HepG2 (cell line): ENCODE measurements around the gene GPR31. TPM values are rescaled to one million over a fixed set of nuclear protein-coding genes. Genes with fewer than 3 reads are reported as not detected.

Experiments
- AKAP8 ChIP-seq: sonication (generic); formaldehyde crosslinking; IDR thresholded peaks from 2 replicates; pipeline ENCODE4 v1.5.1; 2020; ENCODE audit warnings: mild to moderate bottlenecking, missing genetic modification reagents
- ARID3A ChIP-seq: IDR thresholded peaks from 2 replicates; pipeline ENCODE4 v1.6.1; 2012; ENCODE audit warnings: low read depth, low read length, improper control_type of control experiment
- ATF3 ChIP-seq: sonication (generic); formaldehyde crosslinking; IDR thresholded peaks from 2 replicates; pipeline ENCODE4 v1.4.0; 2020; ENCODE audit warnings: missing genetic modification reagents
- CERS6 ChIP-seq: sonication (generic); formaldehyde crosslinking; IDR thresholded peaks from 2 replicates; pipeline ENCODE4 v1.5.0; 2020; ENCODE audit warnings: missing genetic modification reagents
- DBP ChIP-seq: sonication (generic); formaldehyde crosslinking; IDR thresholded peaks from 2 replicates; pipeline ENCODE4 v1.4.0; 2020; ENCODE audit warnings: missing genetic modification reagents; ENCODE audit errors: not compliant biosample characterization
- ETV6 ChIP-seq: sonication (generic); formaldehyde crosslinking; conservative IDR thresholded peaks from 2 replicates; pipeline ENCODE4 v1.4.0; 2020; ENCODE audit warnings: missing genetic modification reagents
- FOXC1 ChIP-seq: sonication (generic); formaldehyde crosslinking; IDR thresholded peaks from 2 replicates; pipeline ENCODE4 v1.8.0; 2022; ENCODE audit warnings: mild to moderate bottlenecking, missing genetic modification reagents, borderline replicate concordance
- HDAC1 ChIP-seq: sonication (generic); formaldehyde crosslinking; IDR thresholded peaks from 2 replicates; pipeline ENCODE4 v1.5.1; 2020; ENCODE audit warnings: mild to moderate bottlenecking, missing genetic modification reagents
- HNRNPK ChIP-seq: fragments of 200-400 bp; formaldehyde crosslinking; IDR thresholded peaks from 2 replicates; pipeline ENCODE4 v1.6.1; 2018; ENCODE audit warnings: low read length, low read depth, moderate library complexity, mild to moderate bottlenecking; ENCODE audit not compliant: poor library complexity, severe bottlenecking
- IKZF1 ChIP-seq: fragments of 450-650 bp; IDR thresholded peaks from 2 replicates; pipeline ENCODE4 v1.7.1; 2016
- KAT8 ChIP-seq: IDR thresholded peaks from 2 replicates; pipeline ENCODE4 v1.6.1; 2016; ENCODE audit warnings: missing genetic modification reagents, missing compliant biosample characterization
- KDM3A ChIP-seq: IDR thresholded peaks from 2 replicates; pipeline ENCODE4 v1.6.1; 2018; ENCODE audit warnings: low read depth, missing compliant biosample characterization
- MED13 ChIP-seq: sonication (generic); formaldehyde crosslinking; IDR thresholded peaks from 2 replicates; pipeline ENCODE4 v1.5.0; 2020; ENCODE audit warnings: missing genetic modification reagents
- MLLT10 ChIP-seq: sonication (generic); formaldehyde crosslinking; IDR thresholded peaks from 2 replicates; pipeline ENCODE4 v1.4.0; 2020; ENCODE audit warnings: missing genetic modification reagents
- NCOA5 ChIP-seq: sonication (generic); formaldehyde crosslinking; IDR thresholded peaks from 2 replicates; pipeline ENCODE4 v1.4.0; 2020; ENCODE audit warnings: missing genetic modification reagents
- PHB2 ChIP-seq: fragments of 450-650 bp; IDR thresholded peaks from 2 replicates; pipeline ENCODE4 v1.6.1; 2018; ENCODE audit not compliant: partially characterized antibody
- SIN3B ChIP-seq: fragments of 150-350 bp; IDR thresholded peaks from 2 replicates; pipeline ENCODE4 v1.6.1; 2014; ENCODE audit warnings: low read length
- YY1 ChIP-seq: IDR thresholded peaks from 2 replicates; pipeline ENCODE4 v1.6.1; 2011; ENCODE audit warnings: low read length, low read depth, moderate library complexity, mild to moderate bottlenecking; ENCODE audit not compliant: insufficient read depth, insufficient replicate concordance
- ZBTB21 ChIP-seq: sonication (generic); formaldehyde crosslinking; IDR thresholded peaks from 2 replicates; pipeline ENCODE4 v1.4.0; 2020; ENCODE audit warnings: missing genetic modification reagents
- ZBTB43 ChIP-seq: sonication (generic); formaldehyde crosslinking; conservative IDR thresholded peaks from 2 replicates; pipeline ENCODE4 v1.4.0; 2020; ENCODE audit warnings: missing genetic modification reagents
- ZNF441 ChIP-seq: sonication (generic); formaldehyde crosslinking; IDR thresholded peaks from 2 replicates; pipeline ENCODE4 v1.7.0; 2021; ENCODE audit warnings: missing genetic modification reagents, borderline replicate concordance
- ZNF616 ChIP-seq: sonication (generic); formaldehyde crosslinking; IDR thresholded peaks from 2 replicates; pipeline ENCODE4 v1.5.0; 2020; ENCODE audit warnings: low read depth, mild to moderate bottlenecking, missing genetic modification reagents
- ZNF724P ChIP-seq: sonication (generic); formaldehyde crosslinking; IDR thresholded peaks from 2 replicates; pipeline ENCODE4 v1.8.0; 2022; ENCODE audit warnings: missing genetic modification reagents, borderline replicate concordance
- ZNF780A ChIP-seq: sonication (generic); formaldehyde crosslinking; IDR thresholded peaks from 2 replicates; pipeline ENCODE4 v1.8.0; 2022; ENCODE audit warnings: mild to moderate bottlenecking, missing genetic modification reagents, moderate library complexity
- ZNF850 ChIP-seq: sonication (generic); formaldehyde crosslinking; conservative IDR thresholded peaks from 2 replicates; pipeline ENCODE4 v1.9.0; 2021; ENCODE audit warnings: mild to moderate bottlenecking, missing genetic modification reagents
- polyA plus RNA-seq, 8 experiments: library from polyadenylated mRNA; depleted of rRNA in 3 of 8; stranded (reverse) in 7 of 8; unstranded in 1 of 8; fragments of >200 nt; fragmentation: Illumina TruSeq in 4 of 8; extraction: Trizol in 4 of 8; gene quantifications; 2 replicates each; pipeline versions ENCODE4 v1.2.1 to v1.2.3, GENCODE V29; 2011 to 2016; ENCODE audit warnings: low read depth in 4 of 8, missing spikeins in 1 of 8, mixed read lengths in 1 of 8; ENCODE audit not compliant: insufficient read depth in 1 of 8
- total RNA-seq, 5 experiments: library from RNA; depleted of rRNA; stranded (reverse); fragments of >200 nt; fragmentation: Illumina TruSeq; extraction: Trizol; gene quantifications; 2 replicates each; pipeline ENCODE4 v1.2.3, GENCODE V29; 2016; ENCODE audit warnings: low read depth in 1 of 5

Gene GPR31
- total and polyA plus RNA-seq, 2 of the 13 experiments (the other 11 are each of a cell fraction or from before 2014, with no cell fraction given): not detected

- TF ChIP-seq CERS6: no peak
- TF ChIP-seq KDM3A (CRISPR knock-in tag): 0 out of 2 replicates have a peak, but pooled peaks have one; percentile 73
- TF ChIP-seq ZNF441 (CRISPR knock-in tag): no peak
- TF ChIP-seq IKZF1: no peak
- TF ChIP-seq SIN3B: peak; percentile 29; the same call in 1 of the 2 replicates
- no peak for TF ChIP-seq PHB2
- no peak for TF ChIP-seq HNRNPK
- no peak for TF ChIP-seq ZNF616 (CRISPR knock-in tag)
- no peak for TF ChIP-seq AKAP8 (CRISPR knock-in tag)
- TF ChIP-seq MLLT10: no peak
- TF ChIP-seq ZNF724P (CRISPR knock-in tag): no peak
- TF ChIP-seq ETV6: no peak
- no peak for TF ChIP-seq ZBTB43 (CRISPR knock-in tag)
- TF ChIP-seq FOXC1 (CRISPR knock-in tag): no peak
- TF ChIP-seq NCOA5: no peak
- TF ChIP-seq KAT8: peak; percentile 62; the same call in 1 of the 2 replicates
- TF ChIP-seq YY1: no peak
- peak; percentile 28; the same call in 1 of the 2 replicates for TF ChIP-seq ATF3 (CRISPR knock-in tag)
- TF ChIP-seq ARID3A: peak; percentile 88
- TF ChIP-seq ZNF850: no peak
- no peak for TF ChIP-seq ZBTB21 (CRISPR knock-in tag)
- no peak for TF ChIP-seq ZNF780A (CRISPR knock-in tag)
- no peak for TF ChIP-seq DBP
- peak; percentile 91 for TF ChIP-seq HDAC1 (CRISPR knock-in tag)
- peak; percentile 57; the same call in 1 of the 2 replicates for TF ChIP-seq MED13 (CRISPR knock-in tag)
Measured at GRCh38 chr6:167122827-167123657, 34.7 kb downstream of the GPR31 start, which contains the start of gene CCR6 (continued).
